ENCODE measurements around the gene E2F4.

E2F4 gene, protein sequence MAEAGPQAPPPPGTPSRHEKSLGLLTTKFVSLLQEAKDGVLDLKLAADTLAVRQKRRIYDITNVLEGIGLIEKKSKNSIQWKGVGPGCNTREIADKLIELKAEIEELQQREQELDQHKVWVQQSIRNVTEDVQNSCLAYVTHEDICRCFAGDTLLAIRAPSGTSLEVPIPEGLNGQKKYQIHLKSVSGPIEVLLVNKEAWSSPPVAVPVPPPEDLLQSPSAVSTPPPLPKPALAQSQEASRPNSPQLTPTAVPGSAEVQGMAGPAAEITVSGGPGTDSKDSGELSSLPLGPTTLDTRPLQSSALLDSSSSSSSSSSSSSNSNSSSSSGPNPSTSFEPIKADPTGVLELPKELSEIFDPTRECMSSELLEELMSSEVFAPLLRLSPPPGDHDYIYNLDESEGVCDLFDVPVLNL

DNA sequence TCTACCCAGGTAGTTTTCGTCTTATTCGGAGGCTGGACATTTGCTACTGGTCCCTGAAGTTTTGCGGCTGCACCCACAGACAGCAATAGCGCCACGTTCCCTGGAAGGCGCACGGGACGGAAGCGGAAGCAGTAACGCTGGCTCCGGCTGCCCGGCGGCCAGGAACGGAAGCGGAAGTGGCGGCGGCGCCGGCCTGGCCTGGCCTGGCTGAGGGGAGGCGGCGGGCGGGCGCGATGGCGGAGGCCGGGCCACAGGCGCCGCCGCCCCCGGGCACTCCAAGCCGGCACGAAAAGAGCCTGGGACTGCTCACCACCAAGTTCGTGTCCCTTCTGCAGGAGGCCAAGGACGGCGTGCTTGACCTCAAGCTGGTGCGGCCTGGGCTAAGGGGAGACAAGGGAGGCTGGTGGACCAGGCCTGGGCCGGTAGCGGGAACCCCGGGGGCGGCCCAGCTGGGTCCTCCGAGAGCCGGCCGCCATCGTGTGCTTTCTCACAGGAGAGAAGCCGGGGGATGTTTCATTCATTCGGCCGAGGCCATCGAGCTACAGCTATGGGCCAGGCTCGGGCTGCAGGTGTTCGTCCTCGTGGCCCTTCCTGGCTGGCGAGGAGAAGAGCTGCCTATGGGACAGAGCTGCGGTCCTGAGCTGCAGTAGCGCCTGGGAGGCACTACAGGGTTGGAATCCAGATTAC lies at the start of gene E2F4:
E2F4 (plus strand) TSS at position 161 of the 687 bp plus-strand sequence; CDS start at position 234, 73 bp downstream.
- DNase-seq, result peak; percentile 84

GRCh38 chr16:67142342-67142741 lies 49.6 kb upstream of the E2F4 start:
- no peak for DNase-seq

GRCh38 chr16:67144943-67145342 lies 47.0 kb upstream of the E2F4 start:
- no peak for DNase-seq

DNA sequence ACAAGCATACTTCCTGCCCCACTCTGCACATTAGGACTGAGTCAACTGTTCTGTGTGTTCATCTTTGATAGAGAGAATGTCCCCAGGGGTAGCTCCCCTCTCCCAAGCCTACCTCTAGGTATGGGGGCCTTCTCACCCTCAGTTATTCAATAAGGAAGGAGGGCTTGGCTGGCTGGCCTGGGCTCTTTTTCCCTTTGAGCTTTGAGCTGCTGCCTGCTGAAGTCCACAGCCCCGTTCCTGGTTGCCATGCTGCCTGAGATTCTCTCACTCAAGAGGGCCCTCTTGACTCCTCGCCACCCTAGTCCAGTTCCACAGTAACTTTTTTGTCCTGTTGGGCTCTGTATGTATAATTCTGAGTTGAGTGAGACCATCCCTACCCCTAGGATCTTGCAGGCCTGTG lies 46.2 kb upstream of the E2F4 start:
- no peak for DNase-seq

DNA sequence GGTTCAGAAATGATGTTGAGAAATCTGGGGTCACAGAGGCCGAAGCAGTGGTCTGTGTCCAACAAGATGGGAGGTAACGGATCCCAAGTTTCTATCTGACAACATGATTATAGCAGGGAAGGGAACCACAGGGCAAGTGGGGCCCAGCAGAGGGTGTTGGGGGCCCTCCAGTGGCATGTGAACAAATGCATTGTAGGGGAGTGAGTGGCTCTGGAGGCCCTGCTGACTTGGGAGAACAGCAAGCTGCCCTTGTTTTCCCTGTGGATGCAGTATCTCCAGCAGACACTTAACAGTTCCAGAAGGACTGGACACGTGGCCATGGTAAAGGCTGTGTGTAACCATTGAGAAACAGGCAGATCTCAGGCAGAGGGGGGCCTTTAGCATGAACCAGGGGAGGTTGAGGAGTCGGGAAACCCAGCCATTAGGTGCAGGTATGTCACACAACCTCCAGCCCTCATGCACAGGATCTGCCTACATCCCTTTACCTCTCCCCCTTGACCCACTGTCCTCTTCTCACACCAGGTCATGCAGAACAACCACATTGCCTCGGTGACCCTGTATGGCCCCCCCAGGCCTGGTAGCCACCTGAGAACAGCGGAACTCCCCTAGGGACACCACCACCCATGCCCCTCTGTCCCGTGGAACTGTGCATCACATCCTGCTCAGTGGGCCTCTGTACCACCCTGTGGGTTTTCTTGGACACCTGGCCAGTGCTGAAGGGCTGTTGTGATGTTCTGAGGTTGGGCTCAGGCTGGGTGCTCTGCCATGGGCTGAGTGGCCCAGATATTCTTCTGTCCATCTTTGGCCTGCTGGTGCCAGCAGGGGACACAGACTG lies 45.2 kb upstream of the E2F4 start:
- no peak for DNase-seq

- DNase-seq, result no peak
Observed at GRCh38 chr16:67147437-67148140, 44.4 kb upstream of the E2F4 start.

DNA sequence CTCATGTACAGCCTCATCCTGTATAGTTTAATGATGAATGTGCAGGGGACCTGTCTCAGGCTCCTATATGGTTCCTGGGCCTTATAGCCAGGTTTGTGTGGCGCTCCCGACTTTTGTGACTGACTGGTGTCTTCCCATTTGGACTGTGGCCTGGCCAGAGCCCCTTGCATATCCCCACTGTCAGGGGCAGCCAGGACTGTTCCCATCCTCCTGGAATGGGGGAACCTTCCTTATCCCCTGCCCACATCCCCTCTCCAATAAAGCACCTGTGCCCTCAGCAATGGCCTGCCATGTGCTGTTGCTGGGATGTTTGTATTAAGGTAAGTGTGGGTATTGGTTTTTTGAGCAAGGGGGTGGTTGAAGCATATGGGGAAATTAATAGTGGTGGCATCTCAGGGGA lies 43.7 kb upstream of the E2F4 start:
- DNase-seq, result no peak

DNA sequence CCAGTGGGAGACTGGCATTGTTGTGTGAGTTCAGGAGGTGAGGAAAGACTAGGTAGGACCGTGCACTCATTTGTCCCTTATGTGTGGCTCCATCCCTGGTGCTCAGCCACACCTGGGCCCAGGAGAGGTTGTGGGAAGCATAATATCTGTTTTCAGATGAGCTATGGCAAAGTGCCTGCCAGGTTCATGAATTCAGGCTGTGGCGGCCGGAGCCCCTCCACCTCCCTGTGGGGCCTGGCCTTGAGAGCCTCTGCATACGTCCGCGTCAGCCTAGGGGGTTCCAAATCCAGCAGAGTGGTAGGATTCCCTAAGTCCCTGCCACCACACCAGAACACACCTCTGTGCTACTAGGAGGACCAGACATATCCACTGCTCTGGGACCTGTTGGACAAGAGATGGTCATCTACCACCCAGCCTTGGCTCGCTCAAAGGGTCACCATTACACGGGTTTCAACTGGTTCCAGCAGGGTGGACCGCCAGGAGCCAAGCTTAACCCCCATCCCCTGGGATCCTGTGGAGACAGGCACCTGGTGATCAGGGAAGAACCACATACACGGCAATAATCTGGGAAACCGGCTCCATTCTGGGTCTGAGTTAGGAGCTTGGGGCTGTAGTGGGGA lies 43.2 kb upstream of the E2F4 start:
- DNase-seq, result no peak

- no peak for DNase-seq
Observed at GRCh38 chr16:67149276-67150046, 42.5 kb upstream of the E2F4 start.

DNA sequence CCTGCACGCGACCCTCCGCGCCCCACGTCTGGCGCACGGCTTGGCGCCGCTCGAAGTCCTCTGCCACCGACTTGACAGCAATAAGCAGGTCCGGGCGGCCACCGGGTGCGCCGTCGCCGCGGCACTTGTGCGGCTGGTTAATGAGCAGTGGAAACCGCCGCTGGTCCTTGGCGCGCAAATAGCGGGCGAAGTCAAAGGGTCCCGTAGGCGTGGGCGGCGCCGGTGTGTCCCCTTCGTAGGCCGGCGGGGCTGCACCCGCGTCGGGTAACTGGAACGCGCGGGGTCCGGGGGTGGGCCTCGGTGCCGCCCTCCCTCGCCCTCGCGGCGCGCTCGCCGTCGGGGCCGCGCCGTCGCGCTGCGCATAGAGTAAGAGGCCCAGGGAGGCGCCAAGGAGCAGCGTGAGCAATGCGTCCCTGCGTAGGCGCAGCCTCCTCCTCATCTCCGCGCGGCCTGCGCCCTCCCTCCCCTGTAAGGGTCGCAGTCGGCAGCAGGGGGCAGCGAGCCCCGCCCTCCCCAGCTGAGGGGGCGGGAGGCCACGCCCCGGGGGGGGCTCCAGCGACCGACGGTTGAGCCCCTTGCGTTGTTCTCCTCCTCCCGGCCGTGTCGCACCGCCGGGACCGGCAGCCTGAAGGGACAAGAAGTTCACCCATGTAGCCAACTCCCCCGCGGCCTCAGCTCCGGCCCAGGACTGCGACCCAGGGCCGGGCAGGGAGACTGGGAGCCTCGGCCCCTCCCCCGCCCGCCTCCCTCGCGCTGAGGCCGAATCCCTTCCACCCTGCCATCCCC lies 41.7 kb upstream of the E2F4 start:
- DNase-seq, result no peak

DNA sequence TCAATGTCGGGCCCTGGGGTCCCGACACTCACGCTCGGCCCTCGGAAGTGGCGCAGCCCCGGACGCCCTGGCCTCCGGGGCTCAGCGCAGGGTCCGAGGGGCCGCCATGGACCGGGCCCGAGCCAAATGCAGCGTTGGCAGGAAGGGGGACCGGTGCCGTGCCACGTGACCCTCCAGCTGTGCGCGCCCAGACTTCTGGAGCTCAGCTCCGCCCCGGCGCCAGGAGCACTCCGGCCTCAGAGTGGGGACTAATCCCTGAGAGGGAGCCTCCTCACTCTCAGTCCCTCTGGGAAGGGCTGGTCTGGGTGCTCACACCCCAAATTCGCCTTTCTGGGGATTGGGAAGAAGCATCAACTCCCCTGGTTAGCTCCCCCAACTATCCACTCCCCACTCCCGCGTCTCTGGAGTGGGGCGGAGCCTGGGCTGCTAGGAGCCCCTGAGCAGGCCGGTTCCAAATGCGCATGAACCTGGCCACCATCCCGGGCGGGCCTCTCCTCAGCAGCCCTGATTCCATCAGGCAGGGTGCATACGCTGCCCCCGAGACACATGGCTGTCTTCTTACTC lies 41.0 kb upstream of the E2F4 start, which contains the start of gene B3GNT9:
B3GNT9 (minus strand) TSS at position 166 of the 564 bp plus-strand sequence. CDS start 513 bp downstream, outside the sequence.
- DNase-seq, result no peak

DNA sequence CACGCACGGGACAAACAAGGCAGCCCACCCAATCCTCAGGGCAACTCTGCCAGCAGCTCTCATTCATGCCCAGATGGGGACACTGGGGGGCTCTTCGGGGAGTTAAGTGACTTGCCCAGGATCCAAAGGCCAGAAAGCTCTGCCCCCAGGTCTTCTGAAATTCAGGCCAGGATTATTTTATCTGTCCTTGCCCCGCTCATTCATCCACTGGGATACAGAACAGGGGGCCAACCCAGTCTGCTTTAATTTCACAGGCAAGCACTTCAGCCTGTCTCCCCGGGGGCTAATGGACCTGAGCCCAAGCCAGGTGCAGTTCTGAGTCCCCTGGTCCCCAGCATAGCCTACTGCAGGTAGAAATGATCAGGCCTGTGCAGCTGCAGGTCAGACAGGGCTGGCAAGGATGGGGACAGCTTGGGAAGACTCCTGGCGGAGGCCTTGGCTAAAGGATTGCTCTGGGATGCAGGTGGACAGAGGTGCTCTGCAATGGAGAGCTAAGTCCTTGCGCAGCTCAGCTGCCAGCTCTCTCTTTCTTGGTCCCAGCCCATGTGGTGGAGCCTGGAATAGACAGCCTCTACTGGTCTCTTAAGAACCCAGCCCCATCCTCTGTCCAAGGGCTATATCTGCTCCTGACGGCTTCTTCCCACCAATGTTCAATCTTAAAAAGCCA lies 40.4 kb upstream of the E2F4 start:
- no peak for DNase-seq

DNA sequence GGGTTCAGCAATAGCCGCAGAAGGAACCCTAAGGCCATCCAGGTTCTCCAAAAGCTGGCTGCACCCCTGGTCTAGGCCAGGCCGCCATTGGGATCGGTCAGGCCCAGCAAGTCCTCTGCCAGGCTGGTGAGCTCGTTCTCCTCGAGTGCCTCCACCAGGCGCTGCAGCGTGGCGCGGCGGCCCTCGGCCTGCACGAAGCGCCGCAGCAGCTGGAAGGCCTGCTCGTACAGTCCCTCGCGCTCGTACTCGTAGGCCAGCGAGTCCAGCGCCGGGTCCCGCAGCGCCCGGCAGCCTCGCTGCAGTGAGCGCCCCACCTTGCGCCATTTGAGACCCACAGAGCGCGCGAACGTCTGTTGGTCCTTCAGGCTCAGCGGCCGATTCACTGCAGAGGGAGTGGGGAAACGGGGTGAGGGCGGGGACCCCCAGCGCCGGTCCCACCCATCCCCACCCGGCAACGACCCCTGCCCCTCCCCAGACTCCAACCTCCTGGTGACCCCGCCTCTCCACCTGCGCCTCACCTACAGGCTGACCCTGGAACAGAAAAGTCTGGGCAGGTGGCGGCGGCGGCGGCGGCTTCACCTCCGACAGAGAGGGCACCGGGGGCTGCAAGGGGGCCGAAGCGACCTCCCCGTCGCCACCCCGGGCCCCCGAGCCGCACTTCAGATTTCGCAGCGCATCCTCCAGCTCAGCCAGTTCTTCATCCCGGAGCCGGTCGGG lies 37.2 kb upstream of the E2F4 start:
- DNase-seq, result no peak

DNA sequence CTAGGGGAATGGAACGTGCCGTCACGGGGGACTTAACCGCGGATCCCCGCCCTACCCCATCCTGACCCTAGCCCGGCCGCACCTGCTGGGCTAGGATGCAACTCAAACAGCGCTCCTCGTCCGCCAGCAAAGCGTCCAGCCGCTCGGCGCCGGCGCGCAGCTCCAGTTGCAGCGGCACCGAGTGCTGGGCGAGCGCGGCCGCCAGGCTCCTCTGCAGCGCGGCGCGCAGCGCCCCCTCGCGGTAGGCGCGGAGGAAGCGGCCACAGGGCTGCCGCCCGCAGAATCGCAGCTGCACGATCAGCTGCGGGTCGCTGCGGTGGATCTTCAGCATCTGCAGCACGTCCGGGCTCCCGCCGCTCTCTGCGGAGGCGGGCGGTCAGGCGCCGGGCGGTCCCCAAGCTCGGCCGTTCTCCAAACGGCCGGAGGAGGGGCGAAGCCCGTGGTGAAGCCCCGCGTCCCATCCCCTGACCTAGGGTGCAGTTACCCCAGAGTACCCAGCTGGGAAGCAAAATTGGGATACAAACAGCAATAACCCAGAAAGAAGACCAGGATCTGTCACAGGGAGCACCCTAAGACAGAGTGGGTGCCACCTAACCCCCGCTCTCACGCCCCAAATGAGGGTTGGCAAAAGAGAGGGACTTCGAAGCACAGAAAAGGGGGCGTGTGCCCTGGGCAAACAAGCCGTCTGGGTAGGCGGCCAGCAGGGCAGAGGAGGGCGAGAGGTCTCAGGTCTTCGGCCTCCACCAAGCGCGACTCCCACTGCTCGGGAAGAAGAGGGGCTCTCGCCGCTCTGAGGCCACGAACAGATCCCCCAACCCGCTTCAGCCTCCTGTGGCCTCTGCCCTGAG lies 36.4 kb upstream of the E2F4 start:
- peak; percentile 75 for DNase-seq

DNA sequence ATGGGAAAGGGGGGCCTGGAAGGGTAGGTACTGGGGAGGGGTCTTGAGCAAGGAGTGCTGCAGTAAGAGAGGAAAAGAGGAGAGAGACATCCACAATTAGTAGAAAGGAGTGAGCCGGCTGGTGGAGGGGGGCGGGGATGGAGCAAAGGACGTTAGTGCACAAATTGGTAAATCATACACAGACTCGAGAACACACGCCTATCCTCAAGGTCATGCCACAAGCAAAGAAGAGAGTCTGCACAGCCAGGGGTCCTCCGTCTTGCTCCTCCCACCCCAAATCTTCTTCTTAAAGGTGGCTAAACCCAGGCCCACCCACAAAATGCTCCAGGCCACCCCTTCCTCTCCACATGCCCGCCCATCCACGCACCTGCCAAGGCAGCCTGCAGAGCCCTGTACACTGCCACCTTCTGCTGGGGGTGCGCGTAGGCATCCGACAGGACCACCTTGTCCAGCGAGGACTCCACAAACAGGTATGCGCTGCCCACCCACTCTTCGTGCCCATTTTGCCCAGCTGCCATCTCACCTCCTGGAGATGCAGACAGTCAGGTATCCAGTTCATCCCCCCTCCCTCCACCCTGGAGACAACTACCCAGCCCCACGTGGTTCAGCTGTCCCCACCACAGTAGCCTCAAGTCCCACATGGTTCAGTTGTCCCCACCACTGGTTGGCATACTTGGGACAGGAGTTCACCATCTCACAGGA lies 35.7 kb upstream of the E2F4 start:
- no peak for DNase-seq

DNA sequence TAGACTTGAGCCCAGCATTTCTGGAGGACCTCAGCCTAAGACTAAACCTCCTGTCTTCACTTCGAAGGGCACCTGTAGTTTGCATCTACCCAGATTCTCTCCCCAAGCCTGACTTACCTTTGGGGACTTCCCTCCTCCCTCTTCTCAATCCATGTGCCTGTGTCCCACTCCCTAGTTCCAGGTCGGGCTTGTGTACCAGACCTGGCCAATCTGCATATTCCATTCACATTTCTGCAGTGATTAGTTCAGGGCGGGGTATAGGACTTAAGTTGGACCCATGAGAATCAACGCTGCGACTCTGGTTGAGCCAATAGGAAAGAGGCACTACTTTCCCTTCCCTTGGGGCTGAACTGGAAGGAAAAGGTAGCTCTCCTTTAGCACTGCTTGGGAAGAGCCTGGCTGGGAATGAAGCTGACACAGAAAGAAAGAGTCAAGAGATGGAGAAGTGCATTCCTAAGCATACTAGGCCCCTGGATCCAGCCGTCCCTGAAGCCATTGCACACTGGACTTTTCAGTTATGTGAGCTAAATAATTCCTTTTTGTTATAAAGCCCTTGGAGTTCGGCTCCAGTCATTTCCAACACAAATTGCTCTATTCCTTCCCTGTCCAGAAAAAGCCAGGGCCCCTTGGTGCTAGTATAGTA lies 34.7 kb upstream of the E2F4 start:
- DNase-seq, result no peak

All from activated gamma-delta T cell treated with Interleukin-2 at 50 U/mL for 16 hours (primary cell).